ENCODE measurements around the gene SORCS3.

SORCS3 gene

DNA sequence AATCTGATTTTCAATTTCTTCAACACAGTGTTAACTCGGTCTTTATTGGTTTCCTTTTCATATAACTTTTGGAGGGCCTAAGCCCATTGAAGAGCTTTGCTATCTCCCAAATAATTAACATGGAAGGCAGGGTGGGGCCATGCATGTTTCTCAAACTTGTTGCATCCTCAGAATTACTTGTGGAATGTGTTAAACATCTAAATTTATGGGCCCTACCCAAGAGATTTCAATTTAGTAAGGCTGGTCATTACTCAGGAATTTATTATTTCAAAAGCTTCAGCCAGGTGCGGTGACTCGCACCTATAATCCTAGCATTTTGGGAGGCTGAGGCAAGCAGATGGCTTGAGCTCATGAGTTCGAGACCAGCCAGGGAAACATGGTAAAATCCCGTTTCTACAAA is 208.9 kb downstream of the SORCS3 start:
- DNase-seq (ENCODE audit: low spot score): no peak

DNA sequence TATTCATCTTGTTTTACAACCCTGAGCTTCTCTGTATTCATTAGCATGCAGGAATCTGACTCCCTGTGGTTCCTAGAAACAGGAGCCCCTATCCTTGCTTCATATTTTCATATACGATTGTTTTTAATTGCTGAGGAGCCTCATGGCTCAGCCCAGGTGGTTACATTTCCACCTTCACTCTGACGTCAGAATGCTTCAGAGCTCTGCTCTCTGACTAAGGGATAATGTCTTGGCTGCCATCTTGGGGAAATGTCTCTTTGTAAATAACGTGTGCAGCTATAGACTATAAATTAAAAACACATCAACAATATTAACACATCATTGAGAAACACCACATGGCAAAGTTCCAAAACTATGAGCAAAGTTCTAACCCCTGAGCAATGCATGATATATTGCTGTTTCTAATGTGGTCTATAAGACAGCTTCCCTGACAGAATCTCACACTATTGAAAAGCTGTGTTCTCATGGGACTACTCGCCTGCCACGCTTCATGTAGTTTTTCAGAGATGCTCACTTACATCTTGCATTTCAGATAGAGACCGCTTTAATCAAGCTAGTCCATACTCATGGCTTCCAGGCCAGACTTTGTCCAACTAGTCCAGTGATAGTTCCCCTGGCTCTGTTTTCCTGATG is 227.0 kb downstream of the SORCS3 start:
- no peak for DNase-seq (ENCODE audit: low spot score)

DNA sequence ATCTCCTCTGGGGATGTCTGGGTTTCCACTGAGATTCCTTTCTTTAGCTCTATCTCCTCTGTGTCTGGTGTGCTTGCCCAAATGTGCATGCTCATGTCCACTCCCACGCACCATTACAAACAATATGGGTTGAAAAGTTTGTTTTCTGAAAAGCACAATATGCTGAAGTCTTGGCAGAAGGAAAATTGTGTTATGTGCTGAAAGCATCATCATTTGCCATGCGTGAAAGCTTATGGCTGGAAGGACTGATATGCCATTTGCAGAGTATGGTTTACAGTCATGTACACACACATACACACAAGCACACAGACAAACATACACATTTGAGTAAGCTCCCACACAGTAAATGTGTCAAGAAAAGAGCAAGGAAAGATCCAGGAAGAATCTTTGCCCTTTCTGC is 231.6 kb downstream of the SORCS3 start:
- no peak for DNase-seq (ENCODE audit: low spot score)

DNA sequence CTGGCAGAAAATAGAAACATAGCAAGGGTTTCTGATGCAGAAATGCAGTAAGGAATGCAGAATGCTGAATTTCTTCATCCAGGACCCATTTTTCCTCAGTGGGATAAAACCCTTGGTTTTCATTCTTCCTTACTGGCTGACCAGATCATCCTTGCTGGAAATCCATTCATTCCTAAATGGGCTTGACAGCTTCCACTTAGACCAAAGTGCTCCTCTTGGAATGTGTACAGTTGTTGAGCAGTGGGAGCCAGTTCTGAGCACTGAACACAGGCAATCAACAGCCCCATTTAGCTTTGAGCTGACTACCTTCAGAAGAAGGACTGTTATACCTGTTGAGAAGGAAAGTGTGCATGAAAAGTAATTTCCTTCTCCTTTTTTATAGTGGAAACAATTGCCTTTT is 232.1 kb downstream of the SORCS3 start:
- DNase-seq (ENCODE audit: low spot score): no peak

DNA sequence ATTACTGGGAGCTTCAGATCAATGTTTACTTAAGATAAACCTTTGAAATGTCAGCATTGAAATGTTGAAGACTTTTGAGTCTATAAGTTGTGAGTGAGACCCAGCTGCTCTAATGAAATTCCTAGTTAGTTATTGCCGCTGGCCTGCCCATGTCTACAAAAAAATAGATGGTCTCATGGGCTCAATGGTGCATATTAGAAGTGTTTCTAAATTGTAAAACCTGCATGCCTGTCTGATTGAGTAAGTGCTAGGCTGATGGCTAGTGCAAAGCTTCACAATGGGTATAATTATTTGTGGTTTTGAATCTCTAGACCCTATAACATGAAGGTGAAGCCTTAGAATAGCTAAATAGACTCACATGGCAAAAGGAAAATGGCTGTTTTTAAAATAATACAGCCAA is 234.5 kb downstream of the SORCS3 start:
- DNase-seq (ENCODE audit: low spot score): no peak

DNA sequence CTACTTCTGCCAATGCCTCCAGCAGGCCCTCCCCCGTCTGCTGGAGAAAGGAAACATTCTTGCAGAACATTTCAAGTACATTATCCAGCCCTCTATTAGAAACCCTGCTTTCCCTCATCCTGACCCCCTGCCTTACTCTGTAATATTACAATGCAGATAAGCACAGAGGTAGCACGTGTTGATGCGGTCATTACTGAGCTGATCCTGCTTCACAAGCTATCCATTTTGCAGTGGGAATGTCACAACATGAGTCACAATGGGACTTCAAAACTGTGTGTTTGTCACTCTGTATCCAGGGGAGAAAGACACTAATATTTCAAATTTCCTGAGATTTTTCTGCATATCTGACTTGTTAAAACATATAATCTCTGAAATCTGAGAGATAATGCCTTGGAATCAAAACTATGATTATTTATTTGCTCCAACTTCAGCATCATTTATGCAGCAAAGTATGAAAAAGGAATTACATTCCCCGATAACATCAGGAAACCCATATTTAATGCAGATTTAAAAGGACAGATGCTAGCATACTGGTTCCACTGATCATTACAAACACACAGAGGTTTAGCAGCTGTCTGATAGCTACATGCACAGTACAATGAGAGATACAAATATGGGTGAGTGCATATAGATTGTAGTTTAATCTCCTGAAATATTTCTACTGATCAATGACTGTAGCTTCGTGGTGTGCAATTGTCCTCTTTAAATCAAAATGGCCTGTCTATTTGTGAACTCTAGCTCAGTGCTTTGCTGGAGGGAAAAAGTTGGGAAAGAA is 239.7 kb downstream of the SORCS3 start:
- DNase-seq (ENCODE audit: low spot score): no peak

DNA sequence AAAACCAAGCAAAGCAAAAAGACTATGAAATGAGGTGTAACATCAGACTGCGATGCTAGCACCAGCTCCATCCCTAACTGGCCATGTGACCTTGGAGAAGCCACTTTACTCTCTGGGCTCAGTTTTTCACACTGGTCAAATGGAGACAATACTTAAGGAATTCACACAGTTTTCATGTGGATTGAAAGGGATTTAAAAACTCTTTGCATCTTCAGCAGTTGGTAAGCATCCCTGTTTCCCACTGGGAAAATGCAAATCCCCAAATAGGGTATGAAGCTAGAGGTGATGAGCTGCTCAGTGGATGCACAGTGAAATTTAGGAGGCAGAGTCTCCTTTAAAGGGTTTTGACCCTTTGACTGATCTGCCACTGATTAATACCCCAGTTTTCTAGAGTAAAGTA is 240.7 kb downstream of the SORCS3 start:
- DNase-seq (ENCODE audit: low spot score): no peak

DNA sequence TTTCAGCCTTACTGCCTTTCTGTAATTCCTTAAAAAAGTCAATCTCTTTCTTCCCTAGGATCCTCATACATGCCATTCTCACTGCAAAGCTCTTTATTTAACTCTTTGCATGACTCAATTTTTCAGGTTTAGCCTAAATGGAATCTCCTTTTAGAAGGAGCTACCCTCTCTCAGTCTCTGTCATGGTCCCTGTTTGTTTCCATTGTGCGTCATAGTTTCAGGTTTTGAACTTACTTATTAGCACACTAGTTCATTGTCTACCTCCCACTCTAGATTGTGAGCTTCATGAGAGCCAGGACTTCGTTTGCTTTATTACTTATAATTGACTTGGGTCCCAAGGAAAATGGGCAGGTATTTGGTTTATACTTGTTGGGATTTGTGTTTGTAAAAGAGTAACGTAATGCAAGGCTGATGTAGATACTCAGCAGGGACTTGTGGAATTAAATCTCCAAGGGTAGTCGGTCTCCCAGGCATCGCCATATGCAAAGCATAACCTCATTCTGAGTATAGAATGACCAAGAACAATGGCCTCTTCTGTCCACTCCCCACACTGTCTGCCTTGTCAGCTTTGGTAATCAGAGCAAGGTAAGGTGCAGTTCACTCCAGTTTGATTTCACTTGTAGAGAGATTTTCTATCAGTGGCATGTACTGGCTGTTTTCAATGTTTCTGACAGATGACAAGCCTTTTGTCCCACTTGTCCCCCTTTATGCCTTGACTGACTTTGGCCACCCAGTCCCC is 252.0 kb downstream of the SORCS3 start:
- no peak for DNase-seq (ENCODE audit: low spot score)

DNA sequence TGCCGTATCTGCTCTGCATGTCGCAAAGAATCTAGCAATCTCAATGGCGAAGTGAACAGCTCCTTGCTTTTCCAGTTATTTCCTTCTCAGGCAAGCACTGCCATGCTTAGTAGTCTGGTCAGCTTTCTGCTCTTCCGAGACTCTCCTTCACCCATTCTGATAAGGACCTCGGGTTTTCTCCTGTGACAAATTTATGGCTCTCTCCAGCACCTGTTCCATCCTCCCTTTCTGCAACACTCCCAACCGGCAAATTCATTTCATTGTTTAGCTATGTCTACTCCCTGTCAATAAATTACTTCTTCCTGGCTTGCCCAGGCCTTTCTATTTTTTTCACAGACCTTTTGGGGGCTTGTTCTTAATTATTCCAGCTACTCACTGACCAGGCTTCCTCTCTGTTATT is 252.6 kb downstream of the SORCS3 start:
- no peak for DNase-seq (ENCODE audit: low spot score)

DNA sequence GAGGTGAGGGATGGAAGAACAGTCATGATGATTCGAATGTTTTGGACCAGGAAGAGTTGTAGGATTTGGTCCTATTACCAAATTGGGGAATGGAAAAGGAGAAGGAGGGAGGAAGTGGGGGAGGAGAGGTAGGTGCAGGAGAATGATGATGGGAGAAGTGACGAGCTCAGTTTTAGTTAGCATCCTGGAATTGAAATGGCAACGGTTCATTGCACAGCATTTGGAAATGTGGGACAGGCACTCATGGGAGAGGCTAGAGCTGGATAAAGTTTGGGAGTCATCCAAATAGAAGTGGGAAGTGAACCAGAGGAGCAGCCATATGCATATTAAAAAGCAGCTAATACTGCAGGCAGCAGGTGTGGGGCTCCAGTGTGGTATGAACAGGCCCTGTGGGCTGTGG is 253.6 kb downstream of the SORCS3 start:
- no peak for DNase-seq (ENCODE audit: low spot score)

DNA sequence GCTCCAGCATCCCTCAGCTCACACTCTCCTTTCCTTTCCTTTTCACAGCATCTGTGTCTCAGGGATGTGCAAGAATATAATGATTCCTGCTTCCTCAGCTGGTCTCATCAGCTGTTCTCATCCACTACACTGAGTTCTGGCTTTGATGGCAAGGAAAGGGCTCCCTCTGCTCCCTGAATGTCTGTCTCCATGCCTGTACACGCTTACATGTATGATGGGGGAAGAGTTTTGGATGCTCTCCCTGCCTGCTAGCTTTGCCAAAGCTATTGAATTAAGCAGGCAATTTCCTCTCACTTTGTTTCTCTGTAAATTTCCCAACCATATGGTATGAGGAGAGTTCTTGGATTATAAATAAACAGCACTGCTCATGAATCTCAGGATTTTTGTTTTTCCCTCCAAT is 254.5 kb downstream of the SORCS3 start:
- no peak for DNase-seq (ENCODE audit: low spot score)

DNA sequence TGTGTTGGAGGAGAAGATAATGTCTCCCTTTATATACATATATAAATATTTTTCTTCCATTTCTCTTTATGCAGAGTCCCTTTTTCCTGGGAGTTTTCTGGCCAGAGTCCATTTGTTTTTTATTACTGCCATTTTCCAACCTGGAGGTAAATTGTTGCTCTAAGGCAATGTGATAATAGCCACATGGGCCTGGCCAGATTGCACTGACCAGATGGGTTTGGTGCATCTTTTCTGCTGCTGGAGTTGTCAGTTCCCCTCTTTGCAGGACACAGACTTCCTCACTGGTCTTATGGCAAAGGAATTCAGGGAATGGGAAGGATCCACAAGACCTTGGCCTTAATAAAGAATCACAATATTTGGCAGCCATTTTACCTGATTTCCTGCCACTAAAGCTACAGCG is 254.9 kb downstream of the SORCS3 start:
- DNase-seq (ENCODE audit: low spot score): no peak

DNA sequence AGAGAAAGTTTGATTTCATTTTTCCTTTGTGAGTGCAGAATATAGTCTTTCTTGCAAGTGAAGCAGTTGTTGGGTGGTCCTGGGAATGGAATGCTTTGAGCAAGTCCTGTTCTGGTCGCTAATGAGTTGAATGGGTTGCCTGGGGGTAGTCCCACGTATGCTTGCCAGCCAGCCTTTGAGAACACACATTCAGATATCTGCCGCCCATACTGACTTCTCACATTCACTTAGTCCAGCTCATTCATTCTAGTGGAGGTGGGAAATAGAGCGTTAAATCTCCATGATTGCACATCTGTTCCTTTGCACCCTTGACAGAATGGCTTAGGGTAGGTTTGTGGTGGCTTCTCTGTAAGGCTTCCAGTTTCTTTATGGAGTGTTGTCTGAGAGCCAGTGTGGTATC is 256.6 kb downstream of the SORCS3 start:
- no peak for DNase-seq (ENCODE audit: low spot score)

DNA sequence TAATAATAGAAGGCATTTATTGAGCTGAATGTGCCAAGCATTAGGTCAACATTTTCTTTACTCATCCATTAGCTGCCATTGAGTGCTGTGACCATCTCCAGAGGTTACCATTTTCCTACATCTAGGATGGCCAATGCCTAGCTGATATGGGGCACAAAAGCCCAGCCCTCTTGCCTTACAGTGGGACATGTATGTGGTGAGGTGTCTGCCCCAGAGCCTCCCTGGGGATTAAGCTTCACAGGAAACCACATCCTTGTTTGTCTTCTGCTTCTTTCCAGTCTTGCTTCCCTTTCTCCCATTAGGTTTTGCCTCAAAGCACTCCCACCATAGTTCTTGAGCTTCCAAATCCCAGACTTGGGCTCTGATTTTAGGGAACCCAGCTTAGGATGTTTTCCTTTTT is 258.7 kb downstream of the SORCS3 start:
- no peak for DNase-seq (ENCODE audit: low spot score)

DNA sequence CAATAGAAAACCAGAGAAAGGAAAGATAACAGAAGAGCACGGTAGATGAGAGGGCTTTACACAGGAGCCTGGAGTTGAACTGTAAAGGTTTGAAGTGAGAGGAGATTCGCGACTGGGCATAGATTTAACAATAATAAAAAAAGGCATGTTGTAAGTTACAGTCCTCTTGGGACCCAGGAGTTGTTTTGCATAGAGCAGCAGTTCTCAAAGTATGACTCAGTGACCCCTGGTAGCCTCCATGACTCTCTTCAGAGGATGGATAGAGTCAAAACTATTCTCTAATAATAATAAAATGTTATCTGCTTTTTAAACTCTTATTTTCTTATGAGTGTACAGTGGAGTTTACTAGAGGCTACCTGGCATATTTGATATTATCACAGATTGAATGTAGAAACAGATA is 262.3 kb downstream of the SORCS3 start:
- no peak for DNase-seq (ENCODE audit: low spot score)

DNA sequence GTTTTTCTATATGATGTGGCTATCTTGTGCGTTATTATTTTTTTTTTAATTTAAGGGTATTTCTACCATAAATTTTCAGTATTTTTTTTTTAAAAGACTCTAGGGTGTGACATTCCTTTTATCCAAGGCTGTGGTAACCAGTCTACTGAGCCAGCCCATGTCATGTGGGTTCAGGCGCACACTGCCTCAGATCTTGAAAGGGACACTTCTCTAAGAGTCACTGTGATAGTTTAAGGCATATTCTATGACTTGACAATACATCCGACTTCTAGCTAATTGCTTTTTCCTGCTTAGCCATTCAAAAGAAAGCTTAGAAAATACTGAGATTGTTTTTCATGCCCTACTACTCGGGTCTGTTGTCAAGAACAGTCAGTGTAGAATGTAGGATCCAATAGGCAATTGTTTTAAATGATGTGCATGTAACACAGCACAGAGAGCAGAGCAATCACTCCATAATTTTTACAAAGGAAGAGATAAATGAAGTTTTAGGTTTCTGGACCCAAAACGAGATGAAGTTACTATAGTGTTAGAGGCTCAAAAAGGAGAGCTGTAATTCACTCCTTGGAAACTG is 263.7 kb downstream of the SORCS3 start:
- DNase-seq (ENCODE audit: low spot score): no peak

DNA sequence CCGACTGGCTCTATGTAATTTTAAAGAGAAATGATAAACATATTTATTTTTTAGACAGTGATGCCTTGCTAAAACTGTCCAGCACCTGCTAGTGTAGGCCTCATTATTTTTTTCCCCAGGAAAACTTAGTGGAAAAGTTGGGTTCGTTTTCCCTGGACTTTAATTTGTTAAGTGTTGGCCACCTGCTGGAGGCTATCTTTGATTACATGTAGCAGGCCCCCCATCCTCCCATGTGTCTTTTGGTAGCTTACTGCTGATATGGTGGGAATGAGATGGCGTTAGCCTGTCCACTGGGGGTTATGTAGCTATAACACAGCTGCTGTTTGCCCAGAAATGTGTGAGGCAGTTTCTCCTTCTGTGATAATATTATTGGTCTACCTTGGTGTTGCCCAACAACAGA is 265.0 kb downstream of the SORCS3 start:
- DNase-seq (ENCODE audit: low spot score): no peak

DNA sequence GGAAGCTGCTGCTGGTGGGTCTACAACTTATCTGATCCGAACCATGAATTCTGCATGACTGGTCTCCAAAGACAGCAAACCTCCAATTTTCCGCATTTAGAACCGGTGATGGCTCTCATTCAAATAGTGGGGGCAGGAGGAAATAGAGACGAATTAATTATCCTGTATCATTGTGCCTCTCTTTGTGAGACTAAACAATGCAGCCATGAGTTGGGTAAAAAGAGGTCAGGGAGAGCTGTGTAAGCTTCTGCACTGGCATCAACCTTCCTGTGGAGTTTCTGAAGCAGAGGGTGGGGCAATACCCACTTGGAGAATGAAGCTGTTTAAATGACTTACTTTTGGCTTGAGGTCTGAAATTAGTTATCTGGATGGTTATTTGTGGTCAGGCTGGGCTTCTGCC is 266.4 kb downstream of the SORCS3 start:
- DNase-seq (ENCODE audit: low spot score): no peak

DNA sequence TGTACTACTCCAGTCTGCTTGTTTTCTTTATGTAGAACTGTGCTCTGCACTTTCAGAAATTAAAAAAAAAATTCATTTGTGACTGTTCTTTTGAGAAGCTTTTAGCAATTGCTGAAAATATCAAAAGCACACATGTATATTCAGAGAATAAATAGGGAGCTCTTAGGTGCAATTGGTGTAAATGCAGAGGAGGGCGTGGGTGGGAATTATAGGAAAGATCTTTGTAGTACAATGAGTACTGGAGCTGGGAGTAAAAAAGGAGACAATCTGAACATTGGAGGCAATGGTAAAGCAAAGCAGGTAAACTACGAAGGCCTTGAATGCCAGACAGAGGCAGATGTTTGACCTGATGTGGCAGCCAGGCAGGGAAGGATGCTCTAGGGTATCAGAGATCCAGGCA is 267.5 kb downstream of the SORCS3 start:
- DNase-seq (ENCODE audit: low spot score): no peak

DNA sequence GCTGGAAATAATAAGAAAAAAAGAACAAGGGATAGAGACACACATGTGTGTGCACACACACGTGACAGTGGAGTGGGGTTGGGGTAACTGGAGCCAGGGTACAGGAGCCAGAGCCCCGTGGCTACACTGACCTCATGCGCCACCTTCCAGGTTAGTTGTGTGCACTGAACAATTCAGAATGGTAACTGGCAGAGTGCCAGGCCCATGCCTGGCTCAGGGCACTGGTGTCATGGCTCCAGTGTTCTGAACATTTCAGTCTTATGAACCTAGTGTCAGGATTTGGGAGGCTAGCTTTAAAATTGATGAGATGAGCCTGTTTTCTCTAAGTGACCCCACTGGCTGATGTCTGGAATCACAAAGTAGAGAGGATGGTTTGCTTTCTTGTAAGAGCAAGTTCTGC is 269.6 kb downstream of the SORCS3 start:
- DNase-seq (ENCODE audit: low spot score): no peak

DNA sequence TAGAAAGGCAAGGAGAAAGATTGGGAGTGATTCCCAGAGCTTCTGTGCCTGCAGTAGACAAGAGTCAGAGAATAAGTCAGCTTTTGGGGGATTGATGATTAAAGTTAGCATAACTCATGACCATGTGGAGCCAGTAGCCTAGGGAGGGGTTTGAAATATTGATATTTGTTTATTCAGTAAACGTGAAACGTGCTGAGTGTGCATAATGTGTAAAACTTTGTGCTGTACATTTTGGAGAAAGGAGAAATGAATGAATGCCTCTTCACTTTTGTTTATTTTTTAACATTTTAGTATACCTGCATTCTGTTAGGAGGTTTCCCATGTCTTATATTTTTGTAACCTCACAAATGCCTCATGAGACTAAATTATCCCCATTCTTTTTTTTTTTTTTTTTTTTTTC is 272.3 kb downstream of the SORCS3 start:
- DNase-seq (ENCODE audit: low spot score): no peak

DNA sequence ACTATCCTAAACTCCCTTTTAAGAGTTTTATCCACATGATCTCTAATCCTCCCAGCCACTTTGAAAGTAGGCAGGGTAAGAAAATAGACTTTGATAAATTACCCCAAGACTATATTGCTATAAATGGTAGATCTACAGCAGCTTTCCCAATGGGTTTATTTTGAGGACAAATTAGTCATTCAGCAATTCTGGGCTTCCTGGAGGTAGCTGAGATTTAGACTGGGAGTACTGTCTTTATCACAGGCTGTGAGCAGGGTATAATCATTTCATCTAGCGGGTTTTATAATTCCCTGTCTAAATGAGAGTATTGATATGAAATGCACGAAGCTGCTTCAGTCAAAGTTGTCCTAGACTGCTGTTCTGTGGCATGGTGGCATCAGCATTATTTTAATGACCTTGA is 279.4 kb downstream of the SORCS3 start:
- DNase-seq (ENCODE audit: low spot score): no peak

DNA sequence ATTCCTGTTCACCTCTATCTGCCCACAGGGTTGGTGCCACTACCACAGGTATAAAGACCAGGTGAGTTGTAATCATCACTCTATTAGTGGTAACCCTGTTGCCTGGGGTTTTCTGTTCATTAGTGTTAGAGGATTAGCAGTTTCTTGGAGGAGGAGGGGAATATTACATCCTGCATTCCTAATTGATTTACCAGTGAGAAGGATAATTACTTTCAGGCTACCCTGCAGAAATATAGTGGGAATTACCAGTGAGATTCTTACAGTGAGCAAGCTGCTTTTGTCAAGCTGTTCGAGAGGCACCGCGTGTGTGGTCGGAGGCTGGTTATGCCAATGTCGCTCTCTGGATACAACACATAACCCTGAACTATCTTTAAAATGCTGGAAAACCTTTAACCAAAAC is 280.7 kb downstream of the SORCS3 start:
- no peak for DNase-seq (ENCODE audit: low spot score)
